Activated CD8-positive, alpha-beta memory T cell treated with anti-CD3 and anti-CD28 coated beads, Interleukin-2, amount 50 U/mL, for 24 hours (primary cell): ENCODE measurements around the gene GPX2.

Source experiments
- DNase-seq: peaks from one replicate; pipeline ENCODE4 v3.0.0-alpha.2; 2020; ENCODE audit errors: extremely low read depth

GPX2 gene

DNA sequence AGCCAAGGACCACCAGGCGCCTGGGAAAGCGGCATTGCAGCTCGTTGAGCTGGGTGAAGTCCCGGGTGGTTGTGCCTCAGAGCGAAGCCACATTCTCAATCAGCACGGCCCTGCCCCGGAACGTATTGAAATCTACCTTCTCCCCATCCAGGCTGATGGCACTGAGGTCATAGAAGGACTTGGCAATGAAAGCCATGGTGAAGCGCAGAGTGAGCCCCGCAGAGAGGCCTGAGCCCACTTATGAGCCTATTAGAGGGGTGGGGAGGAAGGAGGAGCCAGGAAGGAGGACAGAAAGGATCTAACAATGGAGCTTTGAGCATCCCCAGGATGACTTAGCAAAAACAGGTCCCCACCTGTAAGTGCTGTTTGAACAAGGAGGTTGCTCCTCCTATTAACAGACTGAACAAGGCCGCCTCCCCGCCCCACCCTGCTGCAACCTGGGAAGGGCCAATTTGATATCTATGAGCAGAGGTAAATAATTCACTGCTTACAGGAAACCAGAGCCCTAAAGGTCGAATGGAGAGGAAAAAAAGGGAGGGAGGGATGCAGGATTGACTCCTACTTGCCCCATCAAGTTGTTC is at the start of gene GPX2:
Gene GPX2, minus strand, starts transcription at position 215 of the 581 bp plus-strand sequence. Its CDS starts 19 bp downstream, at position 196.
- DNase-seq: no peak

DNA sequence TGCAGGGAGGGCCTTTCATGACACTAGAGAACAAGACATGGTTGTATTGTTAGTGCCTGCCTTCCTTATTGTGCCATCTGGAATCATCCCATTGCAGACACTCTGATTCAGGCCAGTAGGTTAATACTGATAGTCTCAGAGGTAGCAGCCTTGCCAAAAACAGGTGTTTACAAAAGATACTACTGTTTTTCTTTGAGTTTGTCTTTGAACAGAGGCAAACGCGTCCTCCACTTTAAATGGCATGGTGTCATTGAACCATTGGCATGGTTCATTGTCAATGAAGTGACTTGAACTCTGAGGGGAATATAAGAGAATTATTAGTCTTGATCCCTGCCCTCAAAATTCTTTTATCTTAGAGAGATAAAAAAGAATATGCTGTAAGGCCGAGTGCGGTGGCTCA is 48.4 kb upstream of the GPX2 start:
- no peak for DNase-seq

DNA sequence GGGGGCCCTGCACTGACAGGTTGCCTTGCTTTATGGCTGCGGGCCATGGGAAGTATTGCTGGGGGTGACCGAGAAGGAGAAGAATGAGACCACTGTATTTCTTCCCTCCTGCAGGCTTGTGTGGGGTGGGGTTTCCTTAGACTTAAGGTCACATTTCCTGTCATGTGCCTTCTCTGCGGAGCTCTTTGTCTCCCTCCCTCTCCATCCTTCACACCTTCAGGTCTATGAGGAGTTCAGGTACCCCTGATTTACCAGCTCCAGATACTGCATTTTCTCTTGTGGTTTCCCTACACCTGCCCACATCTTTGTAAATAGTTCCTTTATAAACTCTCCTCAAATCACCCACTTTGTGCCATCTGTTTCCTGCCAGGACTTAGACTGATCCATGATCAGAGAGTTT is 47.8 kb upstream of the GPX2 start:
- DNase-seq: no peak

DNA sequence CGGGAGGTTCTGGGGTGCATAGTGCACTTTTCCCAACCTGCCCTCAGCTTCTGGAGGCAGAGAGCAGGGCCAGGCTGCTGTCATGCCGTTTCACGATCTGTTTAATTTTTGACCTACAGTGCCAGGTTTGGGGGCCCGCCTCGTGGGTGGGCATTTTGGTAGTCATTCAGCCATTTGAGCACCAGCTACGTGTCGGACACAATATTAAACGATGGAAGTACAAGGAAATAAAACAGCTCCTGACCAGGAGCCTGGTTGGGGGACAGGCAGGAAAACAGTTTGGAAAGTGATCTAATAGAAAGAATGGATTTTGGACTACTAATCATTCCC is 44.9 kb upstream of the GPX2 start:
- no peak for DNase-seq

- DNase-seq: peak; percentile 89
These were observed 44.3 kb upstream of the GPX2 start, which contains the start of gene FNTB for GRCh38 chr14:64986648-64987437. Gene FNTB (plus strand): TSS chr14:64986895. CDS start chr14:64986954, 59 bp downstream.

- DNase-seq: no peak
These were observed 41.1 kb upstream of the GPX2 start for GRCh38 chr14:64983439-64984310.

GRCh38 chr14:64979336-64980074 is 37.0 kb upstream of the GPX2 start:
- DNase-seq: no peak

- DNase-seq: no peak
These were observed 32.0 kb upstream of the GPX2 start for GRCh38 chr14:64974563-64974962.

DNA sequence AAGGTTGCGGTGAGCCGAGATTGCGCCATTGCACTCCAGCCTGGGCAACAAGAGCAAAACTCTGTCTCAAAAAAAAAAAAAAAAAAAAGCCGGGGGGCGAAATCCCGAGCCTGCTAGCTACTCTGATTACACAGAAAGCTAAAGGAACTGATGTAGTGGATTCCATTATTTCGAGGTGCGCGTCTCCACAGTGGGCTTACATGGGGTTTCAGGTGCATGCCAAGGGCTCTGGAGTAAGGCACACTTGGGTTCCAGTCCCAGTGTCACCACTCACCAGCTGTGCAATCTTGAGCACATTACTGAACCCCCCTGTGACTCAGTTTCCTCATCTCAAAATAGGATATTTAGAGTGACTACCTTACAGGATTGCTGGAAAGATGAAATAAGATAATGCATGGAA is 31.3 kb upstream of the GPX2 start:
- DNase-seq: no peak

- no peak for DNase-seq
These were observed 30.5 kb upstream of the GPX2 start for GRCh38 chr14:64973026-64973442.

DNA sequence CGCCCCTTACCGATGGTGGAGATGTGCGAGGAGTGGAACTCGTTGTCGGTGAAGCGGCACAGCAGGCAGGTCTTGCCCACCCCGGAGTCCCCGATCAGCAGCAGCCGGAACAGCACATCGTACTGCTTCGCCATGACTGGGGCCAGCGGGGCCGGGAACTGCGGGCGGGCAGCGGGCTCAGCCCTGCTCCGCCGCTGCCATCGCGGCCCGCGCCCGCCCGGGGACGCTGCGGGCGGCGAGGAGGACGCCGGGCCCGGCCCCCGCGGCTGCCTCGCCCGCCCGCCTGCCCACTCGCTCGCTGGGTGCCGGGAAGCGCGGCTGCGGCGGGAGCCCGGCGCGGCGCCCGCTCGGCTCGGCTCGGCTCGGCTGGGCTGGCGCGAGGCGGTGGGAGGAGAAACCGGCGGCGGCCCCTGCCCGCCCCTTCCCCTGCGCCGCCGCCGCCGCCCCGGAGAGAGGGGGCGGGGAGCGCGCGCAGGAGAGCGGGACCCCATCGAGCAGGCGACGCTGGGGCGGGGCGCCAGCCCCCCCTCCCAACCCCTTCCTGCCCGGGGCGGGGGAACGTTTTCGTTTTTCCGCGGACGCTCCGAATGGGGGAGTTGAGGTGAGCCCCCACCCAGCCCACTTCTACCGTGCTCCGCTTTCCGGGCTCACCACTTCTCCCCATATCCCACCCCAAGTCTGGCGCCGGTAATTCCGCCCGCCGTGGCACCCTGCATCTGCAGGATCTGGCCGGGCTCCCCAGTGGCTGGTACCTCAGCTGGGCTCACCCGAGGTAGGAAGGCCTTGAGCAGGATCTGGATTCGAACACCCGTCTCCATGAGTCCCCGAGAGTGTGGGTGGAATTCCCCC is 29.6 kb upstream of the GPX2 start, which contains the start of gene RAB15:
Gene RAB15, minus strand, starts transcription at position 394 of the 849 bp plus-strand sequence. Its CDS starts 260 bp downstream, at position 134.
- no peak for DNase-seq

DNA sequence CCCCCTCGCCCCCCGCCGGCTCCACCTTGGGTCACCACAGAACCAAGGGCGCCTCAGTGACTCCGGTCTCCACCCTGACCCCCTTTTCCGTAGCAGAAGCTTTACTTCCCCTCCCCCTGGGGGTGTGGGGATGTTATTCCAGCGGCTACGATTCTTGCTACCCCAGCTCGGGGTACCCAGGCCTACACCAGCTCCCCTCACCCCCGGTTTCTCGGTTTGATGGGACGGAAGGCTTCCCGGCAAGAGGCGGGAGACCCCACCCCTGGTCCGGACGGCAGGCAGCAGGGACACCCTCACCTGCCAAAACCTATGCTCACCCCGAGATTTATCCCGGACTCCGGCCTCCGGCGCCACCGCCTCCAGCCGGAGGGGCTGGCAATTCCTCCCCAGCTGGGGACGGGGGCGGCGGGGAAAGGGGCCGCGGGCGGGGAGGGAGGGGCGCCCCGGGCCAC is 29.0 kb upstream of the GPX2 start:
- no peak for DNase-seq

DNA sequence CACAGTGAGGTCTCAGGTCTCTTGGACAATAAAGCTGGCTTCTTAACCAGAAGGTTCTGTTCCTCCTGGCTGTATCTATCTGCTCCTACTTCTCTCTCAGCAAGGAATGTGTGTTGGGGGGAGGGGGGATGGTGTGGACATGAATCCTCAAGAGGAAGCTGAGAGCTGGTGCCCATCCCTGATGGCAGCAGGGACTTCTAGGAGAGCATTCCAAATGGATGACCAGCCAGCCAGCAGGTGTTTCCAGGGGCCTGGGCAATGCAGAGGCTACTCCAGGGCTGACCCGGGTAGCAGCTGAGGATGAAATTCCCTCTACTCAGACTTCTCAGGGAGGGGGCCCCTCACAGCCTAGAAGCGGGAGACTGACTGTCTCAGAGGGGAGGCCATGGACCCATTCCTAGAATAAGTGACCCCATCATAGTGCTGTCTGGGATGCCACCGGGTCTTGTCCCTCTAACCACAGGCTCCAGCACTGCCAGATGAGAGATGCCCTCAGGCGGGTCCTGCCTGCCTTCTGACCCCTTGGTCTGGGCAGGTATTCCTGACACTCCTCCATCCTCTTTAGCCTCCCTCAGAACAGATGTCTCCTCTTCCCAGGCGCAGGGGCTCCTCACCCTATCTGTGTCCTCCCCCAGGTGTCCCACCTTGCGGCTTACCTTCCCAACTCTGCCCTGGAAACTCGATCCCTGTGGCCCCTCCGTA is 28.4 kb upstream of the GPX2 start:
- DNase-seq: no peak

- DNase-seq: no peak
These were observed 27.5 kb upstream of the GPX2 start for GRCh38 chr14:64970041-64970440.

DNA sequence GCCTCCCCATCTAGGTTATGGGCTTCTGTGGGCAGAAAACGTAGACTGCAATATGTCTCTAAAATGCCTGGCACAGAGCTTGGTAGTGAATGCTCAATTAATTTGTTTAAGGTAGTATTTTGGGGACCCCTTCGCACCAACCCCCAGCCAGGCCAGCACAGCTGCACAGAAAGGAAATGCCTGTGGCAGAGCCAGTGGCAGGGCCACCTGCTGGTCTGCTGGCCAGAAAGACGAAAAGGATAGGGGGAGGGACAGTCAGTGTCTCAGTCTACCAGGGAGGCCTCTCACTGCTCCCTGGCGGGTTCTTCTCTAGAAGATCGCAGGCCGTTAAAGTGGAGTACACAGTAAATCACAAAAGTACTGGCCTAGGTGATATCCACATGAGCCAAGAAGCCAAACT is 26.1 kb upstream of the GPX2 start:
- DNase-seq: no peak

GRCh38 chr14:64968167-64968566 is 25.6 kb upstream of the GPX2 start:
- DNase-seq: no peak

- DNase-seq: no peak
These were observed 24.4 kb upstream of the GPX2 start for GRCh38 chr14:64966976-64967375.

- DNase-seq: no peak
These were observed 22.9 kb upstream of the GPX2 start for GRCh38 chr14:64965356-64966000.

- DNase-seq: no peak
These were observed 21.1 kb upstream of the GPX2 start for GRCh38 chr14:64963611-64964010.
